GM12864 (cell line): ENCODE results near the gene THSD4.

Experiments
- DNase-seq: peaks from one replicate; pipeline ENCODE4 v3.0.0-alpha.2; 2011; ENCODE audit warnings: low read depth
- H3K4me3 ChIP-seq: 2 replicates; pipeline ENCODE4 v1.5.1; 2011; ENCODE audit warnings: mild to moderate bottlenecking, low read depth, low read length, control low read depth
- CTCF ChIP-seq: IDR thresholded peaks from 2 replicates; pipeline ENCODE4 v1.5.1; 2011; ENCODE audit warnings: low read depth, mild to moderate bottlenecking, moderate library complexity, low read length, control low read depth, inconsistent platforms; ENCODE audit errors: missing control alignments

The THSD4 gene

DNA sequence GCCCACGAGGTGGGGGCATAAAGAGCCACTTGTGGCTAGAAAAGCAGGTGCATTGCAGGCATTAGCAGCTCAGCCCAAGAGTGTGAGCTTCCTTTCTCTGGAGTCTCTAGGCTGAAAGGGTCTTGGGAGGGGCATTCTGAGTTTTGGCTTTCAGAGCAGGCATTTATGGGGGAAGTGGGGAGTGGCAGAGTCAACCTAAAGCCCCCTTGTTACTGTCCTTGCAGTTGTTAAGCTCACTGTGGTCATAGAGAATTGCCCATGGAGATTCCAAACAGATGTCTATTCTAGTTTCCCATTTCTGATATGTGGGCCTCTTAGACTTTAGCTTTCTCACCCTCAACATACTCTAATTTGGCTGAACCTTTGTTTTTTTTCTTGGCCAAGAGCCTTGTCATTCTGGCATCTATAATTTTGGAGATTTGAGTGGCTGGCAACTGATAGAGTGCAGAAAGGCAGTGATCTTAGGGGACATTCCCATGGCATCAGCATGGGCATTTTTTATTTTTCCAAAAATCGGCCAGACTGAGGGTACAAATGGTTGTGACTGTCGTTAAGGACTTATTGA, 217.9 kb downstream of the THSD4 start:
- no peak for DNase-seq
- no peak for TF ChIP-seq CTCF
- H3K4me3 ChIP-seq: no peak overlapping the region

GRCh38 chr15:71333839-71334238, 218.6 kb downstream of the THSD4 start:
- H3K4me3 ChIP-seq: no peak overlapping the region
- TF ChIP-seq CTCF: no peak
- DNase-seq: no peak

GRCh38 chr15:71334434-71334833, 219.2 kb downstream of the THSD4 start:
- DNase-seq: no peak
- H3K4me3 ChIP-seq: no peak overlapping the region
- no peak for TF ChIP-seq CTCF

DNA sequence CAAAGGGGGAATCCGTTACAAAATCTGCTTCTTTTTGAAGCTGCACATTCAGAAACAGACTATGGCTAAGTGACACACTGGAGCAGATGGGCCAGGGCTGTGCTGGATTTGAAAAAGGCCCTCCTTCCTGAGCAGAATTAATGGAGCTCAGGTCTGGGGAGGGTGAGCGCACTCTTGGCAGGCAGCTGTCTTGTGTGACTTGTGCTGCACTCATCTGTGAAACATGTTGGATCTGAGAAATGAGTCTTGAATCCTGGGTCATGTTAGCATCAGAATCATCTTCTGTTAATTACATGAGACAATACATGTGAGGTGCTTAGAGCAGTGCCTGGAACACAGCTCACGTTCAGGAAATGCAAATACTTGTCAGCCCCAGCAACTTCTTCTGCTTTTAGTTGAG, 219.6 kb downstream of the THSD4 start:
- DNase-seq: no peak
- H3K4me3 ChIP-seq: no peak overlapping the region

DNA sequence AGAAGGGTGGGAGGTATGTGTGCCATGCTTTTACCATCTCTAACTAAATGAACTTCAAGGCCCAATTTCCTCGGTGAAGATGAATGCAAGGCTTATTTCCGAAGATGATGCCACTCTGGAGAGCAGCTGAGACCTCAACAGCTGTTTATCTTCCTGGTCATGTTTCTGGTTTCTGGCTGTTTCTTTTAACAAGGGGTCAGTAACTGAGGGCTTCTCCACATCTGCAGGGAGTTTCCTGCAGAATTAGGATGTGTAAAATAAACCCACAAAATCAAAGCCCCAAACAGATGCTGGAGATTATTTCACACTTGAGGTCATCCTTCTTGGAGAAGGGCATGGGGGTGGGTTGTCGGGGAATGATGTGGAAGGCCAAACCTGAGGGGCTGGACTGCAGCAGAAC, 220.3 kb downstream of the THSD4 start:
- H3K4me3 ChIP-seq: no peak overlapping the region
- DNase-seq: no peak
- no peak for TF ChIP-seq CTCF

More for the DNA sequence above, 219.6 kb downstream of the THSD4 start:
- TF ChIP-seq CTCF: no peak

DNA sequence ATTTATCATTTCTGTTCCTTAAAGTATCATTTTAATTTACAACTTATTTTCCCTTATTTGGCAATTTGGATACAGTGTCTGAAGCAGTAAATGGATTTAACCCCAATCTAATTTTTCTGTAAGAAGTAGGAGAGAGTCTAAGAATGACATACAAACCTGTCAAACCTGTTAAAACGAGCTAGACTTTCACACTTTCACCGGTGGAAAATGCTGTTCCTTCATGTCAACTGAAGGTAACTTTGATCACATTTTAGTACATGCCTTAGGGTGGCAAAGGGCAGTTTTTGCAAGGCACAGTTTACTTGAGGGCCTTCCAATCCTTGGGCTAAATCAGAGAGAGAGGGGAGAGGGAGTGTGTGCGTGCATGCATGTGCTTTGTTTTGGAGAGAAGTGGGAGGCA, 221.4 kb downstream of the THSD4 start:
- H3K4me3 ChIP-seq: no peak overlapping the region
- no peak for TF ChIP-seq CTCF
- no peak for DNase-seq

GRCh38 chr15:71337197-71337845, 222.1 kb downstream of the THSD4 start:
- DNase-seq: no peak
- no peak overlapping the region for H3K4me3 ChIP-seq
- TF ChIP-seq CTCF: no peak
